Neural cell (in vitro differentiated cells): Measurements from ENCODE around the gene MAP4K4. TPM values are rescaled to one million over a fixed set of nuclear protein-coding genes. Genes with fewer than 3 reads are reported as not detected.

ENCODE experiments used
- H2AFZ ChIP-seq: fragments of 200-600, 300-800 bp; sonication (generic), shearing (Covaris generic); 2 replicates; pipeline ENCODE4 v1.6.0; 2014; ENCODE audit warnings: low read depth, mild to moderate bottlenecking, antibody characterized with exemption, low read length, moderate library complexity
- H3F3A ChIP-seq: fragments of 200-600 bp; shearing (Covaris generic); 2 replicates; pipeline ENCODE4 v1.6.1; 2016; ENCODE audit warnings: mild to moderate bottlenecking, moderate library complexity, mixed read lengths, antibody characterized with exemption, low read length; ENCODE audit not compliant: insufficient read depth, poor library complexity, severe bottlenecking
- H3K27ac ChIP-seq: fragments of 200-600, 300-800 bp; sonication (generic), shearing (Covaris generic); 2 replicates; pipeline ENCODE4 v1.5.1; 2014; ENCODE audit warnings: mild to moderate bottlenecking, low read length, moderate library complexity
- H3K27me3 ChIP-seq: fragments of 300-800, 200-600 bp; sonication (generic), shearing (Covaris generic); 2 replicates; pipeline ENCODE4 v1.6.0; 2014; ENCODE audit warnings: mild to moderate bottlenecking, low read depth, low read length, moderate library complexity; ENCODE audit not compliant: insufficient read depth
- H3K36me3 ChIP-seq: fragments of 300-800, 200-600 bp; sonication (generic), shearing (Covaris generic); 2 replicates; pipeline ENCODE4 v1.5.1; 2014; ENCODE audit warnings: mild to moderate bottlenecking, antibody characterized with exemption, low read length, moderate library complexity; ENCODE audit not compliant: insufficient read depth
- H3K4me2 ChIP-seq: fragments of 300-800, 200-600 bp; sonication (generic), shearing (Covaris generic); 2 replicates; pipeline ENCODE4 v1.6.0; 2014; ENCODE audit warnings: mild to moderate bottlenecking, low read length
- H3K4me3 ChIP-seq: fragments of 300-800, 200-600 bp; sonication (generic), shearing (Covaris generic); 2 replicates; pipeline ENCODE4 v1.5.1; 2014; ENCODE audit warnings: mild to moderate bottlenecking, low read length, moderate library complexity
- H3K79me2 ChIP-seq: fragments of 200-600 bp; shearing (Covaris generic); replicated peaks from 2 replicates; pipeline ENCODE4 v1.6.0; 2014; ENCODE audit warnings: mild to moderate bottlenecking, low read length, moderate library complexity; ENCODE audit not compliant: insufficient read depth
- H3K9ac ChIP-seq: fragments of 300-800, 200-600 bp; sonication (generic), shearing (Covaris generic); 2 replicates; pipeline ENCODE4 v1.6.1; 2016; ENCODE audit warnings: mild to moderate bottlenecking, low read length, mixed read lengths
- H3K9me2 ChIP-seq: fragments of 200-600 bp; shearing (Covaris generic); 2 replicates; pipeline ENCODE4 v1.6.1; 2016; ENCODE audit warnings: mild to moderate bottlenecking, low read length, mixed read lengths; ENCODE audit not compliant: insufficient read depth
- H3K9me3 ChIP-seq: fragments of 200-600, 300-800 bp; sonication (generic), shearing (Covaris generic); 2 replicates; pipeline ENCODE4 v1.6.1; 2016; ENCODE audit warnings: mild to moderate bottlenecking, mixed run types, low read length, moderate library complexity, mixed read lengths
- H4K20me1 ChIP-seq: fragments of 200-600 bp; shearing (Covaris generic); 2 replicates; pipeline ENCODE4 v1.6.1; 2016; ENCODE audit warnings: mild to moderate bottlenecking, mixed run types; ENCODE audit not compliant: insufficient read depth
- CTCF ChIP-seq: fragments of 450-650 bp; IDR thresholded peaks from 2 replicates; pipeline ENCODE4 v1.5.1; 2014; ENCODE audit warnings: antibody characterized with exemption, mild to moderate bottlenecking, moderate library complexity; ENCODE audit not compliant: poor library complexity, severe bottlenecking
- EP300 ChIP-seq: fragments of 450-650 bp; conservative IDR thresholded peaks from 2 replicates; pipeline ENCODE4 v1.6.1; 2014; ENCODE audit warnings: antibody characterized with exemption, mild to moderate bottlenecking, moderate library complexity; ENCODE audit not compliant: poor library complexity, severe bottlenecking
- EZH2 ChIP-seq: fragments of 200-600, 300-800 bp; shearing (Covaris generic), sonication (generic); IDR thresholded peaks from 2 replicates; pipeline ENCODE4 v1.6.1; 2014; ENCODE audit warnings: antibody characterized with exemption, low read length, borderline replicate concordance, mild to moderate bottlenecking; ENCODE audit not compliant: insufficient read depth, poor library complexity, severe bottlenecking
- MXI1 ChIP-seq: fragments of 450-650 bp; conservative IDR thresholded peaks from 2 replicates; pipeline ENCODE4 v1.6.1; 2014; ENCODE audit warnings: antibody characterized with exemption, mild to moderate bottlenecking; ENCODE audit not compliant: poor library complexity, severe bottlenecking
- POLR2AphosphoS5 ChIP-seq: IDR thresholded peaks from 2 replicates; pipeline ENCODE4 v1.6.1; 2012
- RAD21 ChIP-seq: fragments of 450-650 bp; conservative IDR thresholded peaks from 2 replicates; pipeline ENCODE4 v1.6.1; 2014; ENCODE audit warnings: antibody characterized with exemption, mild to moderate bottlenecking, moderate library complexity
- REST ChIP-seq: IDR thresholded peaks from 2 replicates; pipeline ENCODE4 v1.6.1; 2012; ENCODE audit warnings: borderline replicate concordance
- SMC3 ChIP-seq: fragments of 450-650 bp; conservative IDR thresholded peaks from 2 replicates; pipeline ENCODE4 v1.6.1; 2014; ENCODE audit warnings: antibody characterized with exemption, mild to moderate bottlenecking, moderate library complexity; ENCODE audit not compliant: poor library complexity
- TAF1 ChIP-seq: IDR thresholded peaks from 2 replicates; pipeline ENCODE4 v1.6.1; 2012; ENCODE audit warnings: low read depth
- polyA plus RNA-seq: library from polyadenylated mRNA; depleted of rRNA; stranded (reverse); fragments of >200 nt; gene quantifications from 2 replicates; pipeline ENCODE4 v1.2.3, GENCODE V29; 2014

The MAP4K4 gene
- polyA plus RNA-seq, 1 donor from 2014 or later = 125 TPM

- TF ChIP-seq EP300 = no peak
- TF ChIP-seq POLR2AphosphoS5 = no peak
- no peak for TF ChIP-seq RAD21
- no peak for TF ChIP-seq TAF1
- no peak for TF ChIP-seq CTCF
- TF ChIP-seq SMC3 = no peak
- TF ChIP-seq MXI1 = no peak
- TF ChIP-seq EZH2 = no peak
- no peak for TF ChIP-seq REST
- no peaks in the 10 kb centered on the region for H4K20me1 ChIP-seq
- H3K27ac ChIP-seq = no peak overlapping the region
- H3K79me2 ChIP-seq = no peaks in the 10 kb centered on the region
- no peak overlapping the region for H3K9ac ChIP-seq
- H3K4me2 ChIP-seq = no peak overlapping the region
- H3K27me3 ChIP-seq = no peaks in the 10 kb centered on the region
- H3K4me3 ChIP-seq = no peak overlapping the region
- peaks cover 10% of the 10 kb centered on the region for H3K36me3 ChIP-seq
- H3F3A ChIP-seq = peaks cover 3% of the 10 kb centered on the region
- H3K9me3 ChIP-seq = no peaks in the 10 kb centered on the region
- no peak overlapping the region for H2AFZ ChIP-seq
- no peaks in the 10 kb centered on the region for H3K9me2 ChIP-seq
Observed at GRCh38 chr2:101833890-101834523, 136.5 kb downstream of the MAP4K4 start.

- H3F3A ChIP-seq = peaks cover 3% of the 10 kb centered on the region
- no peak overlapping the region for H3K9ac ChIP-seq
- H4K20me1 ChIP-seq = no peaks in the 10 kb centered on the region
- no peak overlapping the region for H3K27ac ChIP-seq
- no peak overlapping the region for H3K4me3 ChIP-seq
- no peaks in the 10 kb centered on the region for H3K9me2 ChIP-seq
- no peak overlapping the region for H3K4me2 ChIP-seq
- TF ChIP-seq REST (no peak), POLR2AphosphoS5 (no peak)
- H2AFZ ChIP-seq = no peak overlapping the region
- H3K36me3 ChIP-seq = peaks cover 13% of the 10 kb centered on the region
- H3K9me3 ChIP-seq = no peaks in the 10 kb centered on the region
- H3K27me3 ChIP-seq = no peaks in the 10 kb centered on the region
- no peaks in the 10 kb centered on the region for H3K79me2 ChIP-seq
Observed at GRCh38 chr2:101837354-101837753, 139.8 kb downstream of the MAP4K4 start.
